IMR-90 (cell line): ENCODE results near the gene PPFIBP2. TPM values are rescaled to one million over a fixed set of nuclear protein-coding genes. Genes with fewer than 3 reads are reported as not detected.

Source experiments
- ATAC-seq: fragments of 200-7000 bp; cut with Tn5 transposase; 2 replicates; pipeline ENCODE4 v1.9.1; 2020; ENCODE audit warnings: low read depth, mild to moderate bottlenecking, moderate library complexity
- BruUV-seq: library from RNA; stranded (reverse); fragments of 400-500 nt; replicated peaks from 2 replicates; lab custom pipeline; 2021; lab: Mats Ljungman, UMichigan
- CTCF ChIA-PET: fragments of 300-600 bp; formaldehyde crosslinking; extraction: SDS; loops from one replicate; lab custom pipeline; 2021; ENCODE audit warnings: antibody characterized with exemption; lab: Yijun Ruan, JAX
- POLR2A ChIA-PET: fragments of 300-600 bp; sonication (Branson Sonifier 250); formaldehyde crosslinking; loops from one replicate; lab custom pipeline; 2022; ENCODE audit warnings: antibody characterized with exemption; ENCODE audit not compliant: unreplicated experiment; lab: Charles Lee
- DNase-seq: peaks from one replicate; pipeline ENCODE4 v3.0.0; 2013
- H2AFZ ChIP-seq: replicated peaks from 2 replicates; pipeline ENCODE3; 2013; ENCODE audit warnings: low read length, mild to moderate bottlenecking; ENCODE audit not compliant: poor library complexity
- H2AK5ac ChIP-seq: 2 replicates; pipeline ENCODE4 v1.6.1; 2013; ENCODE audit warnings: low read depth, low read length, inconsistent platforms
- H2AK9ac ChIP-seq: replicated peaks from 2 replicates; pipeline ENCODE3; 2013; ENCODE audit warnings: mild to moderate bottlenecking, low read depth, low read length, moderate library complexity; ENCODE audit not compliant: poor library complexity
- H2BK120ac ChIP-seq: 2 replicates; pipeline ENCODE4 v1.6.1; 2013; ENCODE audit warnings: low read depth, low read length, inconsistent platforms
- H2BK15ac ChIP-seq: 3 replicates; pipeline ENCODE4 v1.6.1; 2013; ENCODE audit warnings: low read depth, low read length, inconsistent platforms
- H2BK20ac ChIP-seq: 2 replicates; pipeline ENCODE4 v1.6.1; 2013; ENCODE audit warnings: low read depth, mild to moderate bottlenecking, inconsistent platforms, low read length, moderate library complexity
- H2BK5ac ChIP-seq: 2 replicates; pipeline ENCODE4 v1.6.1; 2013; ENCODE audit warnings: mild to moderate bottlenecking, low read depth, low read length, inconsistent platforms; ENCODE audit not compliant: poor library complexity, severe bottlenecking
- H3K14ac ChIP-seq: replicated peaks from 2 replicates; pipeline ENCODE4 v1.6.1; 2013; ENCODE audit warnings: low read depth, low read length, inconsistent platforms
- H3K18ac ChIP-seq: 2 replicates; pipeline ENCODE4 v1.6.1; 2013; ENCODE audit warnings: low read depth, low read length, control low read depth
- H3K23ac ChIP-seq: 2 replicates; pipeline ENCODE4 v1.6.1; 2013; ENCODE audit warnings: low read depth, low read length, inconsistent platforms
- H3K27ac ChIP-seq: 2 replicates; pipeline ENCODE4 v1.5.1; 2013; ENCODE audit warnings: mild to moderate bottlenecking, control low read depth, low read length; ENCODE audit not compliant: insufficient read depth
- H3K27me3 ChIP-seq: 2 replicates; pipeline ENCODE4 v1.6.1; 2013; ENCODE audit warnings: low read length; ENCODE audit not compliant: control insufficient read depth, insufficient read depth
- H3K36me3 ChIP-seq: 2 replicates; pipeline ENCODE4 v1.6.1; 2013; ENCODE audit warnings: low read length, mixed read lengths; ENCODE audit not compliant: control insufficient read depth, insufficient read depth
- H3K4ac ChIP-seq: 2 replicates; pipeline ENCODE4 v1.6.1; 2013; ENCODE audit warnings: low read depth, low read length, inconsistent platforms
- H3K4me1 ChIP-seq: 2 replicates; pipeline ENCODE4 v1.6.1; 2013; ENCODE audit warnings: low read length, mixed read lengths; ENCODE audit not compliant: control insufficient read depth, insufficient read depth
- H3K4me2 ChIP-seq: 2 replicates; pipeline ENCODE4 v1.6.1; 2013; ENCODE audit warnings: low read depth, mild to moderate bottlenecking, control low read depth, low read length, moderate library complexity
- H3K4me3 ChIP-seq: 2 replicates; pipeline ENCODE4 v1.5.1; 2013; ENCODE audit warnings: low read depth, mild to moderate bottlenecking, control low read depth, low read length, moderate library complexity; ENCODE audit not compliant: insufficient read depth
- H3K56ac ChIP-seq: 2 replicates; pipeline ENCODE4 v1.6.1; 2013; ENCODE audit warnings: low read length, inconsistent platforms; ENCODE audit not compliant: insufficient read depth; ENCODE audit errors: extremely low read depth
- H3K79me1 ChIP-seq, 2 experiments: 2 replicates each; pipeline ENCODE4 v1.6.1; 2013; ENCODE audit warnings: low read length in 2 of 2, inconsistent platforms in 1 of 2, low read depth in 1 of 2
- H3K9ac ChIP-seq: 2 replicates; pipeline ENCODE4 v1.6.1; 2013; ENCODE audit warnings: low read depth, low read length, control low read depth
- H3K9me1 ChIP-seq: 2 replicates; pipeline ENCODE4 v1.6.1; 2013; ENCODE audit warnings: low read length, inconsistent platforms; ENCODE audit not compliant: insufficient read depth
- H3K9me3 ChIP-seq: 2 replicates; pipeline ENCODE4 v1.6.1; 2013; ENCODE audit warnings: low read length; ENCODE audit not compliant: control insufficient read depth, insufficient read depth
- H4K20me1 ChIP-seq: 2 replicates; pipeline ENCODE4 v1.6.1; 2013; ENCODE audit warnings: low read length, inconsistent platforms; ENCODE audit not compliant: insufficient read depth
- H4K5ac ChIP-seq: 2 replicates; pipeline ENCODE4 v1.6.1; 2013; ENCODE audit warnings: mild to moderate bottlenecking, low read depth, low read length, control low read depth
- H4K8ac ChIP-seq, 2 experiments: 2 replicates each; pipeline ENCODE4 v1.6.1; 2013; ENCODE audit warnings: low read depth in 2 of 2, low read length in 2 of 2, control low read depth in 1 of 2, inconsistent platforms in 1 of 2
- H4K91ac ChIP-seq: 2 replicates; pipeline ENCODE4 v1.6.1; 2013; ENCODE audit warnings: low read depth, low read length, inconsistent platforms; ENCODE audit not compliant: insufficient read depth
- CEBPB ChIP-seq: IDR thresholded peaks from 2 replicates; pipeline ENCODE4 v1.6.1; 2012; ENCODE audit warnings: low read depth, low read length, improper control_type of control experiment
- CHD1 ChIP-seq: IDR thresholded peaks from 2 replicates; pipeline ENCODE4 v1.6.1; 2012; ENCODE audit warnings: low read depth, low read length, improper control_type of control experiment
- FOS ChIP-seq: fragments of 150-350 bp; IDR thresholded peaks from 2 replicates; pipeline ENCODE4 v1.6.1; 2016; ENCODE audit warnings: low read depth, low read length
- MXI1 ChIP-seq: IDR thresholded peaks from 2 replicates; pipeline ENCODE4 v1.6.1; 2012; ENCODE audit warnings: low read depth, mild to moderate bottlenecking, low read length, moderate library complexity, borderline replicate concordance
- NFE2L2 ChIP-seq: fragments of 150-350 bp; IDR thresholded peaks from 2 replicates; pipeline ENCODE4 v1.6.1; 2016; ENCODE audit warnings: low read depth, mild to moderate bottlenecking, low read length
- POLR2A ChIP-seq: IDR thresholded peaks from 2 replicates; pipeline ENCODE4 v1.6.1; 2012; ENCODE audit warnings: mild to moderate bottlenecking, low read depth, low read length
- RCOR1 ChIP-seq: IDR thresholded peaks from 2 replicates; pipeline ENCODE4 v1.6.1; 2012; ENCODE audit warnings: mild to moderate bottlenecking, low read length, improper control_type of control experiment; ENCODE audit not compliant: insufficient replicate concordance
- RFX5 ChIP-seq: IDR thresholded peaks from 2 replicates; pipeline ENCODE4 v1.8.0; 2012; ENCODE audit warnings: low read depth, mild to moderate bottlenecking, low read length, moderate library complexity
- SMC3 ChIP-seq: fragments of 150-350 bp; IDR thresholded peaks from 2 replicates; pipeline ENCODE4 v1.6.1; 2016; ENCODE audit warnings: low read depth, mild to moderate bottlenecking, antibody characterized with exemption, low read length, moderate library complexity
- WGBS, 2 experiments: methylation state at CpG; one replicate each; pipeline versions ENCODE4 v1.1.5 to v1.1.7; 2013; ENCODE audit warnings: missing lambda C conversion rate in 2 of 2; ENCODE audit not compliant: insufficient read length in 1 of 2; ENCODE audit errors: extremely low coverage in 2 of 2; 5-methylcytosine and 5-hydroxymethylcytosine counted together
- dilution Hi-C: fragments of 300-500 bp; cut with HindIII; formaldehyde crosslinking; loops from one replicate; pipeline ENCODE4 v1.14.3; 2018; ENCODE audit warnings: low sequenced_read_pairs; ENCODE audit not compliant: unreplicated experiment
- in situ Hi-C: fragments of 300-500 bp; cut with MboI; formaldehyde crosslinking; loops from 3 replicates; pipeline ENCODE4 v1.14.3; 2019; ENCODE audit warnings: low sequenced_read_pairs, inconsistent platforms, mixed read lengths
- intact Hi-C: fragments of 100-400 bp; cut with micrococcal nuclease; formaldehyde crosslinking; loops from 2 replicates; pipeline ENCODE4 v1.10.0; 2022
- polyA plus RNA-seq, 3 experiments: library from polyadenylated mRNA; depleted of rRNA; stranded (reverse); fragments of >200 nt; gene quantifications; 2 replicates each; pipeline ENCODE4 v1.2.3, GENCODE V29; 2012; ENCODE audit warnings: low replicate concordance in 1 of 3
- total RNA-seq: library from RNA; depleted of rRNA; stranded (reverse); fragments of >200 nt; gene quantifications from 2 replicates; pipeline ENCODE4 v1.2.3, GENCODE V29; 2012
- TF ChIP-seq, protein P1 (sequence below): conservative IDR thresholded peaks from 2 replicates; pipeline ENCODE4 v1.5.1; 2012; ENCODE audit warnings: mild to moderate bottlenecking, low read depth, low read length, improper control_type of control experiment

PPFIBP2 gene
- total and polyA plus RNA-seq, 2 of the 4 experiments (the other 2 are of a cell fraction): 6.0 to 11.8 TPM

DNA sequence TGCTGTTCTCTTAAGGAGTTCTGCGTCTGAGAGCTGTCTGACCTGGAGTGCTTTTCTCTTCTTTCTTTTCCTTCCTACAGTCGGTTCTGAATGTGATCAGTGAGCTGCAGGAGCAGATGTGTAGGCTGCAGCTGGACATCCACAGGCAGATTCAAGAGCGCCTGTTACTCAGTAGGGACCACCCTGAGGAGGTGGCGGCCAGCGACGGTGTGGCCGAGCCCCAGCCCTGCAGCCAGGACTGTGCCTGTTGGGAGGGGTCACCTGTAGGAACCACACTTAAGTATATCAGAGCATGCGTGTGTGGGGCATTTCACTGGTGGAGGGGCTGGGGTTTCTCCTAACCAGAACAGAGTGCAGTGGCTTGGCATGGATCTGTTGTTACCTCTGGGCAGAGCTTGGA, 103.2 kb downstream of the PPFIBP2 start:
- Histone ChIP-seq H3K9me3 (no peaks in the 10 kb centered on the region), H3K9ac (no peak overlapping the region), H2BK15ac (no peak overlapping the region), H3K4me3 (no peak overlapping the region), H2AK5ac (no peak overlapping the region), H4K8ac (no peak overlapping the region), H3K4me2 (no peak overlapping the region), H3K4ac (no peak overlapping the region), H3K4me1 (peaks cover 2% of the 10 kb centered on the region; the same call in 1 of the 2 replicates), H3K18ac (no peak overlapping the region), H3K56ac (no peak overlapping the region), H2BK120ac (no peak overlapping the region), H3K27me3 (no peaks in the 10 kb centered on the region), H2BK20ac (no peak overlapping the region), H2BK5ac (no peak overlapping the region), H3K36me3 (no peaks in the 10 kb centered on the region), H4K91ac (no peak overlapping the region), H3K23ac (no peak overlapping the region), H3K14ac (no peak overlapping the region), H4K5ac (no peak overlapping the region), H4K20me1 (no peaks in the 10 kb centered on the region), H3K27ac (no peak overlapping the region), H2AK9ac (no peak overlapping the region), H3K9me1 (no peaks in the 10 kb centered on the region), H2AFZ (no peak overlapping the region), H3K79me1 (no peaks in the 10 kb centered on the region)
- in situ Hi-C loops: no loop called here
- dilution Hi-C loops: no loop called here
- TF ChIP-seq RCOR1: no peak
- no peak for TF ChIP-seq CEBPB
- TF ChIP-seq RFX5: no peak
- TF ChIP-seq MXI1: no peak
- no peak for TF ChIP-seq SMC3
- TF ChIP-seq, protein P1, sequence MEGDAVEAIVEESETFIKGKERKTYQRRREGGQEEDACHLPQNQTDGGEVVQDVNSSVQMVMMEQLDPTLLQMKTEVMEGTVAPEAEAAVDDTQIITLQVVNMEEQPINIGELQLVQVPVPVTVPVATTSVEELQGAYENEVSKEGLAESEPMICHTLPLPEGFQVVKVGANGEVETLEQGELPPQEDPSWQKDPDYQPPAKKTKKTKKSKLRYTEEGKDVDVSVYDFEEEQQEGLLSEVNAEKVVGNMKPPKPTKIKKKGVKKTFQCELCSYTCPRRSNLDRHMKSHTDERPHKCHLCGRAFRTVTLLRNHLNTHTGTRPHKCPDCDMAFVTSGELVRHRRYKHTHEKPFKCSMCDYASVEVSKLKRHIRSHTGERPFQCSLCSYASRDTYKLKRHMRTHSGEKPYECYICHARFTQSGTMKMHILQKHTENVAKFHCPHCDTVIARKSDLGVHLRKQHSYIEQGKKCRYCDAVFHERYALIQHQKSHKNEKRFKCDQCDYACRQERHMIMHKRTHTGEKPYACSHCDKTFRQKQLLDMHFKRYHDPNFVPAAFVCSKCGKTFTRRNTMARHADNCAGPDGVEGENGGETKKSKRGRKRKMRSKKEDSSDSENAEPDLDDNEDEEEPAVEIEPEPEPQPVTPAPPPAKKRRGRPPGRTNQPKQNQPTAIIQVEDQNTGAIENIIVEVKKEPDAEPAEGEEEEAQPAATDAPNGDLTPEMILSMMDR: no peak
- TF ChIP-seq FOS: no peak
- TF ChIP-seq CHD1: no peak
- TF ChIP-seq POLR2A: no peak
- no peak for TF ChIP-seq NFE2L2
- no peak for ATAC-seq
- POLR2A ChIA-PET: no interaction called here
- no TSS peak for BruUV-seq
- WGBS, 2 experiments: no CpG with 5 or more reads among the region's 8 CpGs
- CTCF ChIA-PET: no interaction called here
- no peak for DNase-seq
- intact Hi-C loops: no loop called here
